Stimulated activated CD4-positive, alpha-beta T cell treated with anti-CD3 and anti-CD28 coated beads, Interleukin-12 subunit alpha, Interleukin-12 subunit beta, amount 100 ng/mL, for 4 hours (primary cell): Measurements from ENCODE around the gene AZIN2.
"Not testable (repeated sequence)": the region's sequence is repeated elsewhere in the genome, so short reads cannot be mapped to it uniquely, and the experiment has no call there.

ENCODE experiments used
- DNase-seq: peaks from one replicate; pipeline ENCODE4 v3.0.0-alpha.2; 2020

The AZIN2 gene

DNA sequence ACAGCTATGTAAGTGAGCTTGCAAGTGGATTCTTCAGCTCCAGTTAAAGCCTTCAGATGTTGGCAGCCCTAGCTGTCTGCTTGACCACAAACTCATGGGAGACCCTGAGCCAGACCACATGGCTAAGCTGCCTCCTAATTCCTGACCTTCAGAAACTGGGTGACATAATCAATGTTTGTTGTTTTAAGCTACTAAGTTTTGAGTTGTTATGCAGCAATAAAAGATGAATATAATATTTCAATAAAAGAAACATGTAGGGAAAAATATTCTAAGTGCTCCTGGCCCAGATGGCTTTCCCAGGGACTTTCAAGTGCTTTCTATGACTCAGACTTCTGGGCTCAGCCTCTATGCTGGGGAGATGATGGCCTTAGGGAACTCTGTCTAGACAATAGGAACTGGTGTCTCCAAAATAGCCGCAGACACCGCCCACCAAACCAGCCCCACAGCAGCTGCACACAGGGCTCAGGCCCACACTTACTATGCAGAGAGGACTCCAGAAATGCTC lies 20.3 kb upstream of the AZIN2 start:
- no peak for DNase-seq

DNA sequence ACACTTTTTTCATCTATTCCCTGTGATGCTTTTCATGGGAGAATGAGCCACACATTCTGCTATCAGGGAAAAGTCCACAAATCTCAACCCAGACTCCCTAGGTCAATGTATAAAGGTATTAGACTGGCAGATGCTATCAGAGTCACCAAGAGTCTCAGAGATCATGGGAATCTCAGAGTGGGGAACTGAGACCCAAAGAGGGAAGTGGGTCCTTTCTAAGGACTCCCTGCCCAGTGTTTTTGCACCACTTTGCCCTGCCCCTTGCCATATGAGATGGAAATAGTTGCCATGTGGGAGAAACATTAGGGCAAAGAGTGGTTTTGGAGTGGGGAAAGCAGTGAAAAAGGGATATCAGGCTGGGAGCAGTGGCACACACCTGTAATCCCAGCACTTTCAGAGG lies 19.1 kb upstream of the AZIN2 start:
- DNase-seq = no peak

DNA sequence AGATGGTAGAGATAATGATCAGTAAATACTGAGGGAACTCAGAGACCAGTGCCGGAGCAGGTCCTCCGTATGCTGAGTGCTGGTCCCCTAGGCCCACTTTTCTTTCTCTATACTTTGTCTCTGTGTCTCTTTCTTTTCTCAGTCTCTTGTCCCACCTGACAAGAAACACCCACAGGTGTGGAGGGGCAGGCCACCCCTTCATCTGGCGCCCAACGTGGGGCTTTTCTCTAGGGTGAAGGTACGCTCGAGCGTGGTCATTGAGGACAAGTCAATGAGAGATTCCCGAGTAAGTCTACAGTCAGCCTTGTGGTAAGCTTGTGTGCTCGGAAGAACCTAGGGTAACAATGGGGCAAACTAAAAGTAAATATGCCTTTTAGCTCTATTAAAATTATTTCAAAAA lies 16.7 kb upstream of the AZIN2 start:
- not testable (repeated sequence) for DNase-seq

DNA sequence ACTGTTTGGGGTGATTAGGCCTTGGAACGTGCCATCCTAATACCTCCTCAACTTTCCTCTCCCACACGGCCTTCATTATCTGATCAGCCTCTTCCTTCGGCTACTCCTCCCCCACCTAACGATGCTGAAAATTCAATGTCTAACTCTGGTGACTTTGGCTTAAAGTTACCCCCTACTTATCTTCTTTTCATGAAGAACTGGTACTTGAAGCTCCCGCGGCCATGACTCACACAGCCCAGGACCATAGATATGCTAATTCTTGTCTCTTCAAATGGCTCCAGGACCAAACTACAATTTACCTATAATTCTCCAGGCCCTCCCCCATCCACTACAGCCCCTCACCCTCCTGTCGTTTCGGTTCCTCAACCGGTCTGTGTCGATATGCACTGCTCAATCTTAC lies 15.7 kb upstream of the AZIN2 start:
- DNase-seq = no peak

DNA sequence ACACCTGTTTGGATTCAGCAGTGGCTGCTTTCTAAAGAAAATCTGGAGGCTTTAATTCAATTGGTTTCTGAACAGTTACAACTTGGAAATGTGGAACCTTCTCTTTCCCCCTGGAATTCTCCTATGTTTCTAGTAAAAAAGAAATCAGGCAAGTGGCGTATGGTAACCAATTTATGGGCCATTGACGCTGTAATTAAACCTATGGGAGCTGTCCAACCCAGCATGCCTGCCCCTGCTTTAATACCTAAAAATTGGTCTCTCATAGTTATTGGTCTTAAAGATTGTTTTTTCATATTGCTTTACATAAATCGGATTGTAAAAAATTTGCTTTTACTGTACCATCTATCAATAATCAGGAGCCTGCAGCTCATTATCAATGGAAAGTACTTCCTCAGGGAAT lies 14.5 kb upstream of the AZIN2 start:
- not testable (repeated sequence) for DNase-seq

DNA sequence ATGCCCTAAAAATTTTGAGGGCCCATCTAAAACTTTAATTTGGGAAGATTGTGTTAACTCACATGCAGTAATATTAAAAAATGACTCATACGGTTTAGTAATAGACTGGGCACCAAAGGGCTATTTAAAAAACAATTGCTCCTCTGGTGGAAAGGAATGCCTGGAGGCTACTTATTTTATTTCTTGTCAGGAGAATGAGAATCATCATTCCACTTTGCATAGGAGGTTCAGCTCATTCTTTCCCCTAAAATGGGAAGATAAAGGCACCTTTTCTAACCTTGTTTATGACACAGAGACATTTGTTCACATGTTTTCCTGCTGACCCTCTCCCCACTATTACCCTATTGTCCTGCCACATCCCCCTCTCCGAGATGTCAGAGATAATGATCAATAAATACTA lies 12.8 kb upstream of the AZIN2 start:
- not testable (repeated sequence) for DNase-seq

DNA sequence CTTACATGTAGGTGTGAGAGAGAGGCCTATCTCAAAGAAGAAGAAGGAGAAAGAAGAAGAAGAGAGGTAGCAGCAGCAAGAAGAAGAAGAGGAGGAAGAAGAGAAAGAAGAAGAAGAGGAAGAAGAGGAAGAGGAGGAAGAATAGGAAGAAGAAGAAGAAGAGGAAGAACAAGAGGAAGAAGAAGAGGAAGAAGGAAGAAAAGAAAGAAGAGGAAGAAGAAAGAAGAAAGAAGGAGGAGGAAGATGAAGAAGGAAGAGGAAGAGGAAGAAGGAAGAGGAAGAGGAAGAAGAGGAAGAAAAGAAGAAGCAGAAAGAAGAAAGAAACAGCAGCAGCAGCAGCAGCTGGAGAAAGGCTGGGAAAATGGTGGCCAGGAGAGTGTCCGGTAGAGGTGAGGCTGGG lies 10.3 kb upstream of the AZIN2 start:
- DNase-seq = no peak

DNA sequence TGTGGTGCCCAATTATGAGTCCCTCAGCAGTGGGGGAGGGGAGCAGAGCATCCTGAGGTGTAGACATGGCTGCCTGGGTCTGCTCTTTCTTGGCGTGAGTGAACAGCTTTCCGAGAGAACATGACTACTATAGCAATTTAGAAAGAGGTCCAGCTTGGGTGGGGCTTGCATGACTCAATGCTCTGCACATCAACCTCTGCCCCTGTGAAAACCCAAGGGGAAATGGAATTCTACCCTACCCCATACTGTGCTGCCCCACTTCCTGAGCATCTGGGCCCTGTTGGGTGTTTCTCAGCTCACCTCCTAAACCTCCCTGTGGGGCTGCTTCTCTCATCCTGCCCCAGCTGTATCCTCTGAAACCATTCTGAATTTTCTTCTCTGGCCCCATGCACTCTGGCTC lies 8.2 kb upstream of the AZIN2 start:
- no peak for DNase-seq

DNA sequence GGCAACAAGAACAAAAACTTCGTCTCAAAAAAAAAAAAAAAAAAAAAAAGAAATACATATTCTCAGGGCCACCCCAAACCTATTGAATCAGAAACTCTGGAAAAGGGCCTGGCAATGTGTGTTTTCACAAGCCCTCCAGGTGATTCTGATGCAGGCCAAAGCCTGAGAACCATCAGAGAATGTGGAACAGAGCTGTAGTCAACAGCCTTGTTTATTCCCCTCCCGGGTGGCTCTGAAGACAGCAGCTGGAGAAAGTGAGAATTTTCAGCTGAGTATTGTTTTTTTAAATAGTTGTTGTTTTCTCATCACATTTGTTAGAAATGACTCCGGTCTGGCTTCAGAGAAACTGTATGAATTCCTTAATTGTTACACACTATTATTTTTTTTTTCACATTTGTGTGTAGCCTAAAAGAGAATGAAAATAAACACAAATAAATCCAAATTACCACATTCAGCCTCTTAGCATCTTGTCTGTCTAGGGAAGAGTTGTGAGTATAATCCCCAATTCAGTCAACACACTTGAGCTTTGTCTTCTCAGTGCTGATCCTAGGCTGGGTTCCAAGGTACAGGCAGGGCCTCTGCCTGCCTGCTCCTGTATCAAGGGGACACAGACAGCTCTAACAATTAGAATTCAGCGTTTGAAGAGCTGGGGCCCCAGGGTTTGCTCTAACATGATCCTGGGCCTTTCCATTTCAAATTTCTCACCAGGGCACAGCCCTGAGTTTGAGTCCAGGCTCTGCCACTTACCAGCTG lies 6.6 kb upstream of the AZIN2 start:
- DNase-seq = no peak

DNA sequence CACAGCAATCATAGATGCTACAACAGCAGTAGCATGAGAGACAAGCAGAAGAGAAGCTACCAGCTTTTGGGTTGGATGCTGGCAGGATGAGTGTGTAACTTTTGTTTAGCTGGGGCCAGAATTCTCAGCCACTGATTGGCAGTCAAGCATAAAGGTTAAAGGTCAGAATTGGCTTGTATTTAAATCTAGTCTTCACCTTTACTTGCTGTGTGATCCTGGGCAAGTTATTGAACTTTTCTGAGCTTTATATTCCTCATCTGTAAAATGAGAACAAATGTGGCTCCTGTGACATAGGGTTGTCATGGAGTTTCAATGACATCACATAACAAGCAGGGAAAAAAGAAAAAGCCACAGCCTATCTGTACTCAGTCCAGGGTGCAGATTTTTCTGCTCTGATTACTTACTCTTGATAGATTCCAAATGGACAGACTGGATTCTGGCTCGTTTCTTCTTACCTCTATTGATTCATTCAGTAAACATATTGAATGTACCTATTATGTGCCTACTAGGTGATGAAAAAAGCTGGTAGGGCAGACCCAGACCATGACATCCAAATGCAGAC lies 2.8 kb upstream of the AZIN2 start:
- no peak for DNase-seq

DNA sequence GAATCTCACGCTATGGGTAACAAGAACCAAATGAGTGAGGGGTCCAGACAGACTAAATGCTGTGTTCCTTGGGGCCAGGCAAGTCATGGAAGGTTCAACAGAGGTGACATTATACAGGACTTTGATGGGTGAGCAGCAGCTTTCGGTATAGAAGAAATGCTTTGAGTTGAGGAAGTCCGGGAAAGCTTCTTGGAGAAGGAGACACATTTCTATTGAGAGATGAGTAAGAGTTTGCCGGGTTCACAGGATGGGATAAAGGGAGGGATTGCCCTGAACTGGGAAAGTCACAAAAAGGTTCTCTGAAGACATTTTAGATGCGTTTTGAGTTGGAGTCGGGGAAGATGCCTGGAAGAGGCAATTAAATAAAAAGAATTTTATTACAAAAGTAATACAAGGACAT lies 580 bp upstream of the AZIN2 start:
- no peak for DNase-seq

DNA sequence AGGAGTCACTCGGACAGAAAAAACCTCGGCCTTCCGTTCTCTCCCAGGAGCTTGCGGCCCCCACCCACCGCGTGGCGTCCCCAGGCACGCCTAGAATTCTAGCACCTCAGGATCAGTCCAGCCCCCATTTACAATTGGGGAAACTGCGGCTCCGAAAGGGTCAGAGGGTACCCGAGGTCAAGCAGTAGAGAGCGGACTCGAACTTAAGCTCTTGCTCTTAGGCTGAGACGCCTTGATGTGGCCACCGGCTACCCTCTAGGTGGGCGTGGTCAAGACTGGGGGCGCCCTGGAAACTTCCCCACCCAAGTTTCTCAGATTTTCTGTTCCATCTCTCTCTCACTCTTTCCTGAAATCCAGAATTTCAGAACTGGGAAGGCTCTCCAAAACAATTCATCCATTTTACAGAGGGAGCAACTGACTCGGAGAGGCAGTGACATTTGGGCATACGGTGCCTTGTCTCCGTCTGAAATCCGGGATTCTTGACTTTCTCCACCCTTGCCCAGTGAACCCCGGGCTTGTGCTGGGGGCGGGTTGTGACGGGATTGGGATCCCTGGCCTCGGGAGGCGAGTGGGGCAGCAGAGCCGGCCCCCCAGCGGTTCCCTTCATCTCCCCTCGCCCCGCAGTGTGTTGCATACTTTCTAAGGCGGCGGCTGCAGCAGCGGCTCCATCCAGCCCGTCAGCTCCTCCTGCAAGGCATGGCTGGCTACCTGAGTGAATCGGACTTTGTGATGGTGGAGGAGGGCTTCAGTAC lies 777 bp downstream of the AZIN2 start:
- no peak for DNase-seq

DNA sequence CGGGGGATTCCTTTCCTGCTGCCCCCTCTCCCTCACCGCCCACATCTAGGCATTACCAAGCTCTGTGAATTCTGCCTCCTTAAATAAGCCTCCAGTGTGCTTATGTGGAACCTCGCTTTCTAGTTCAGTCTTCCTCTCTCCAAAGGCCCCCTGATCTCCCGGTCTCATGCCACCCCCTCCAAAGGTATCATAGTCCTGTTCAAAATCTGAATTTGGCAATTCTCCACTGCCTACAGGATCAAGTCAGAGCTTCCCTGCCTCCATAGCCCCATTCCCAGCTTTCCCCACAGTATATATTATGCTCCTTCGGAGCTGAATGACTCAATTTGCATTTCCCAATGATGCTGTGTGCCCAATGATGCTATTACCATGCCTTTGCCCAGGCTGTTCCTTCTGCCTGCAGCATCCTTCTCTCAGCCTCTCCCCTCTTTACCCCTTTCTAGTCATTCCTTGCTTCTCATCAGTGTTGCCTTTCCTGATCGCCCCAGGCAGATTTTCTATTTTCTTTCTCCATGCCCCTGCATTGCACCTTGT lies 1.7 kb downstream of the AZIN2 start:
- DNase-seq = no peak

DNA sequence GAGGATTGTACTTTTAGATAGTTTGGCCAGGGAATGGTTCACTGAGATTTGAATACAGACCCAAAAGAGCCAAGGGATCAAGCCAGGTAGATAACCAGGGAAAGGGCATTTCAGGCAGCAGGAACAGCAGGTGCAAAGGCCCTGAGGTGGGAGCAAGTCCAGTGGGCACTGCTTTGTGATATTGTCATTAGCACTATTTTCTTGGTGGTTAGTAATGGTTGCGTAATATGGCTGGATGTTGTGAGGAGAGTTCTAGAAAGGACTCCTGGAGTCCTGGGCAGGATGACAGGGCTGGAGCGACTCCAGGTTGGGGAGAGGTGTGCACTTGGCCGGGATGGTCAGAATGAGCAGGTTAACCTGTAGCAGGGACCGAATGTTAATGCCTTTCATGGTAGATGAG lies 4.4 kb downstream of the AZIN2 start:
- no peak for DNase-seq

DNA sequence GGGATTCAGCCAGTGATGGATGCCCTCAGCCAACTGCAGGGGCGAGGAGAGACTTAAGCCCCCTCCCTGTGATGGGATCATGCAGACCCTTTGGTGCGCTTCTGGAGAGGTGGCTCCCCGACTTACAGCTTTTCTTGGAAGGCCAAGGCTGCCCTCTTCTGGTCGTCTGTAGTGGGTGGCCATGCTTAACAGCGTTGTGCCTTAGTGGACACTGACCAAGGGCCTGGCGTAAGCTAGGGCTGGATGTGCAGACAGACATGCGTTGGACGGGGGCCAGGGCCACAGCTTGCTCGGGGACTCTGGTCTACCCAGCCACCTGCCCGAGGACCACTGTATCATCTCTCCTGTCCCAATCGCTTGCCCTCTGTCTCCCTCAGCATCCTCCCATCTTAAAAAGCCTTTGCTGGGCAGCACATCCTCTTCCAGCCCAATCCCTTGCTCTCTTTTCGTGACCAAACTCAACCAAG lies 5.5 kb downstream of the AZIN2 start:
- peak; percentile 31 for DNase-seq

DNA sequence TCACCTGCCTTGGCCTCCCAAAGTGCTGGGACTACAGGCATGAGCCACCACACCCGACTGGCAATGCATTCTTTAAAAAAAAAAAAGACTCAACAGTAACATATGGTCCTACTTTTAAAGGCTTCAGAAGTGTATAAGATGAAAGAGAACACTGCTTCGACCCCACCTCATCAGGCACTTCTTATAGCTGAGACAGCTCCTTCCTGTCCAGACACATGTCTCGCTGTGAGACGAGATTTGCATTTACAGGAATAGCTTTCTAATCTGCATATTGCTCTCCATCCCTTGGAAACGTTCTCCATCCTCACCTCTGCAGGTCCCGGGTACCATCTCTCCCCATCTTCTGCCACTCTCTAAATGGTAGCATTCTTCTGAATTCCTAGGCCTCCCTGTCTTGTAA lies 6.7 kb downstream of the AZIN2 start:
- DNase-seq = no peak

DNA sequence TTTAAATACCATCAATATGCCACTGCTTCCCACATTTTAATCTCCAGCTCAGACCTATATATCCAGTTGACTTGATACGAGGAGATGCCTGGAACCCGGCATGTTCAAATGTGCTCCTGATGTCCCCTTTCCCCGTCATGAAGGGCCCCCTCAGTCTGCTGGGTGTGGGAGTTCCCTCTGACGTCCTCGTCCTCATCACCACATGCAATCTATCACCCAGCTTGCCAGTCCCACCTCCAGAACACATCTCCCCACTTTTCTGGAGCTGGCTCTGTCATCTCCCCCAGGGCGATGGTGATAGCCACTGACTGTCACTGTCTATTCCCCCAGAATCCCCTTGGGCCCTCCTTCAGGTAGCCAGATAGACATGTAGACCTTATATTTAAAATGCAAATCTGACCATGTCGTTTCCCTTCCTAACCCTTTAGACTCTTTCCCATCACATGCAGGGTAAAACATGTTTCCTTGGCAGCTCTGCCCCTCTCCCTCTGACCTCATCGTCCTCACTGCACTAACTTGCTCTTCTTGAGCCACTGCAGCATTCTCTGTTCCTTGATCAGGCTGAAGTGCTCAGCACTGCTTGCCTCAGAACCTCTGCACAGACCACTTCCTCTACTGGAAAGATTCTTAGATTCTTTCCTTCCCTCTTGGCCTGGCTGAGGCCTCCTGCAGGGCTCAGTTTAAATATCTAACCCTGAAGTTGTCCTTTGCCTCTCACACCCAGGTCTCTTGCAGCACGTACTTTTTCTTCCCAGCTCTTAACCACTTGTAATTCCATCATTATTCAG lies 7.4 kb downstream of the AZIN2 start:
- no peak for DNase-seq

DNA sequence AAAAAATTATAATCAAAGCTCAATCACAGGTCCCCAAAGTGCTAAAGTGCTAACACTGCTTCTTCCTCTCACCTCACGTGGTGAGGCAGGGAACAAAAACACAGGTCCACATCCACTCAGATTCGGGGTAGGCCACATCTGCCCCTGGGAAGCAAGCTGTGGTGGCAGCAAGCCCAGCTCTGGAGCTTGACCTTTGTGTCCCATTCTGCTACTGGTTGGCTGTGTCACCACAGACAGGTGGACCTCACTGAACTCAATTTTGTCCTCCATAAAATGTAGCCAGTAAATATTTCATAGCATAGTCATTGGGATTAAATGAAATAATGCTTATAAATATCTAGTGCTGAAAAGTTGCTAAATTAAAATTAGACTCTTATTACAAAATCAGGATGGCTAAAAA lies 8.5 kb downstream of the AZIN2 start:
- no peak for DNase-seq

DNA sequence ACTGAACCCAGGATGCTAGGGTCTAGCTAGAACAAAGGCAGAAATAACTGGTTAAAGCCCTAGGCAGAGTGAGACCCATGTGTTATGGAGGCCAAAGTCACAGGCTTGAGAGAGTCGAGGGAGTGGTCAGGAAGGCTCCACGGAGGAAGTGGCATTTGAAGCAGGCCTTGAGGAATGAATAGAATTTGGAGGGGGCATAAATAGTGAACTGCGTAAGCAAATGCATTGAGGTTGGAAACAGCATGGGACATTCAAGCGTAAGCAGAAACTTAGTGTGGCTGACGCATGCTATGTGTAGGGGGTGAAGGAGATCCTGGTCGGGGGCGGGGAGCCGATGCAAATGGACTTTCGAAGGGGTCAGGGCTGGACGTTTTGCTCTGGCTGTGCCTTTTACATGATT lies 11.5 kb downstream of the AZIN2 start:
- DNase-seq = no peak

DNA sequence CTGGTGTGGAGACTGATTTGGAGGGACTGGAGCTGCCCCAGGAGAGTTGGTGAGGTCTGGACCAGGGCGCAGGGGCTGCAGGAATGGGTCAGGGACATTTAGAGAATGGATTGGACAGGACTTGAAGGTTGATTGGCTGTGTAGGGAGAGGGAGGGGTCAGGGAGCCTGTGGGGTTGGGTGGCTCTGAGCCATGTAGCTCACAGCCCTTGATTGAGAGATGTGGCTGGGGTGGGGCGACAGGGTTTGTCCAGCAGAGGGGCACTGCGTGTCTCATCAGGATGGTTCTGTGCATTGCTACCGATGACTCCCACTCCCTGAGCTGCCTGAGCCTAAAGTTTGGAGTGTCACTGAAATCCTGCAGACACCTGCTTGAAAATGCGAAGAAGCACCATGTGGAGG lies 12.1 kb downstream of the AZIN2 start:
- DNase-seq = no peak

DNA sequence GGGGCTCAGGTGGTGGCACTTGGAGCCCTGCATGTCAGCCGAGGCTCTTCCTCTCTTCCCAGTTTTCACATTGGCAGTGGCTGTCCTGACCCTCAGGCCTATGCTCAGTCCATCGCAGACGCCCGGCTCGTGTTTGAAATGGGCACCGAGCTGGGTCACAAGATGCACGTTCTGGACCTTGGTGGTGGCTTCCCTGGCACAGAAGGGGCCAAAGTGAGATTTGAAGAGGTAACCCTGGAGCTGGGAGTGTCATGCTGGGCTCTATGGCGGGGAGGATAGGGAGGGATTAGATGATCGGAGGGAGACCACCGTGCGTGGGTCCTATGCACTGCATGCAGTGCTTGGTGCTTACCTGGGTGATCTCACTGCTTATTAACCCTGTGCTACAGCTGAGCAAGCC lies 13.5 kb downstream of the AZIN2 start:
- DNase-seq = no peak

DNA sequence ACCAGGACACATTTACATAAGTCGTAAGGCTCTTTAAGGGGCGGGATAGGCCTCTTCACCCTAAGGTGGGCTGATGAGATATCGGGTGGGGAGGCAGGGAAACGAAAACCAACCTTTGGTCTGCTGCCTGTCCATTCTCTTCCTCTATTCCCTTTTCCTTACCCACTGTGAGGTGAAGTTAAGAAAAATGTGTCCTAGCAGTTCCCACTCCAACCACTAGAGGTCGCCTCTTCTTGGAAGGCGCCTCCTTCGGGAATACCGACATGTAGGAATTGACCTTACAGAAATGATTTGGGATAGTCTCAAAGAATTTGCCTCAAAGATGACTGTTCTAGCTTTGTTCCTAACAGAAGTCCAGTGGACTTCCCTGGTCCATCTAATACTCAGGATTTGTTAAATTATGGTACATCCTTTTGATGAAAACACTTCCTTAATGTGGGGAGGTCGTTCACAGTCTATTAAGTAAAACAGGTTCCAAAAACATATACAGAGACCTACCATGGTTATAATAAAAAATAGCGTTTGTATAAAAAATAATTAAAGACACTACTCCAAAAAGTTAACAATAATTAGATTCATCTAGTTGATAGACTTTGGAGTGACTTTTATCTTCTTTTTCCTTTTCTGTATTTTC lies 14.1 kb downstream of the AZIN2 start:
- peak; percentile 18 for DNase-seq
